ENCODE results near the gene SCYL1. TPM values are rescaled to one million over a fixed set of nuclear protein-coding genes. Genes with fewer than 3 reads are reported as not detected.
A peak's percentile ranks its signal among the peaks of the same experiment; 100 is the strongest.

Gene SCYL1
- total and polyA plus RNA-seq, 2 of the 4 experiments (the other 2 are of a cell fraction): 96.4 to 150 TPM

DNA sequence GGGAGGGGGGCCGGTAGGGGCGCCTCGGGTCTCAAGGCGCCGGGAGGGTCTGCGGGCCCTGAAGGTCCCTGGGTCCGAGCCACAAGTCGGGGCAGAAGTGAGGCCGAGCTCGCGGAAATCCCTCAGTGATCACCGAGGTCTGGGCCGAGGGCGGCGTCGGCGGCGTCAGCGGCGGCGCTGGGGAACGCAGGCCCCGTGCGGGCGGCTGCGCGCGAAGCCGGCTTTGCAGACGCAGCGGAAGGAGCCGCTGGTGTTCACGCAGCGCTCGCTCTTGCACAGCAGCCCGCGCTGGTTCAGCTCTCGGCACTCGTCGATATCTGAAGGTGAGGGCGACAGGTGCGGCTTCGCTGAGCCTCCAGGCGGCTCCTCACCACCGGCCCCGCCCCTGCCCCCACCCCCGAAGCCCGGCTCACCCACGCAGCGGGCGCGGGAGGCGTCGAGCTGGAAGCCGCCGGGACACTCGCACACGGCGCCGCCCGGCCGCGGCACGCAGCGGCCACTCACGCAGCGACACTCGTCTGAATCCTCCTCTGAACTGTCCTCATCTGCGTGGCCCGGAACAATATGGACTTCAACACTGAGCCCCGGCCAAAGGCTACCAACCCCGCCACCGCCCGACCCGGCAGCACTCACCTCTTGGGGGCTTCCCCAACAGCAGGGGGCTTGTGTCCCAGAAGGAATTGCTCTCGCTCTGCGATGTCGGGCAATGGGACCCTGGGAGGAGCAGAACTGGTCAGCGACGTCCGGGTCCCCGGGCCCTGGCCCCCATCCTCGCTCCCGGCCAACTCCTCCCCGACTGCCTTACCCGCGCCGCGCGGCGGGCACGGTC lies 14.2 kb downstream of the SCYL1 start:
- H2BK120ac ChIP-seq (ENCODE audit: low read depth, low read length): no peak overlapping the region
- H3K27ac ChIP-seq (ENCODE audit: insufficient read depth, low read length): no peak overlapping the region
- no peaks in the 10 kb centered on the region for H3K9me3 ChIP-seq (ENCODE audit: control insufficient read depth, insufficient read depth, low read length)
- no peak overlapping the region for H2AFZ ChIP-seq (replicated peaks; ENCODE audit: low read length, poor library complexity)
- intact Hi-C loops (cut with micrococcal nuclease) (no loop called here), in situ Hi-C loops (cut with MboI; ENCODE audit: low sequenced_read_pairs) (no loop called here), dilution Hi-C loops (cut with HindIII; ENCODE audit: low sequenced_read_pairs, unreplicated experiment) (no loop called here)
- peaks cover 5% of the 10 kb centered on the region; the same call in 1 of the 2 replicates for H3K4me1 ChIP-seq (ENCODE audit: control insufficient read depth, insufficient read depth, low read length)
- no peak overlapping the region for H3K4me2 ChIP-seq (ENCODE audit: low read depth, low read length)
- H4K5ac ChIP-seq (ENCODE audit: low read depth, low read length): no peak overlapping the region
- peaks cover 50% of the 10 kb centered on the region for H3K36me3 ChIP-seq (ENCODE audit: control insufficient read depth, insufficient read depth, low read length)
- H3K9me1 ChIP-seq (ENCODE audit: insufficient read depth, low read length): no peaks in the 10 kb centered on the region; the same call in 1 of the 2 replicates
- H3K4me3 ChIP-seq (ENCODE audit: insufficient read depth, low read depth, low read length): no peak overlapping the region
- no peak overlapping the region for H2BK15ac ChIP-seq (ENCODE audit: low read depth, low read length)
- H3K18ac ChIP-seq (ENCODE audit: low read depth, low read length): no peak overlapping the region
- peaks cover 0 to 14% of the 10 kb centered on the region in 2 experiments; a peak in 3 of 4 replicates for H3K79me1 ChIP-seq (ENCODE audit: low read depth in 1 of 2, low read length in 2 of 2)
- no peak overlapping the region for H3K23ac ChIP-seq (ENCODE audit: low read depth, low read length)
- H4K8ac ChIP-seq (ENCODE audit: low read depth in 2 of 2, low read length in 2 of 2): no peak overlapping the region
- peak overlapping the region; percentile 94 for H2AK9ac ChIP-seq (replicated peaks; ENCODE audit: low read depth, low read length, poor library complexity)
- H3K27me3 ChIP-seq (ENCODE audit: control insufficient read depth, insufficient read depth, low read length): no peaks in the 10 kb centered on the region
- H3K9ac ChIP-seq (ENCODE audit: low read depth, low read length): no peak overlapping the region
- DNase-seq (no peak), ATAC-seq (ENCODE audit: low read depth) (no peak)
- H2BK5ac ChIP-seq (ENCODE audit: low read depth, low read length, poor library complexity, severe bottlenecking): no peak overlapping the region
- no peak overlapping the region for H2BK20ac ChIP-seq (ENCODE audit: low read depth, low read length)
- ChIA-PET CTCF (interaction anchor here (2.3 to 2.8 kb wide), 3 partner anchors 31 to 55 kb away, joined by 9 to 15 read pairs (median 9); partner anchors contain the start of genes FAM89B and ZNRD2), POLR2A (ENCODE audit: unreplicated experiment) (no interaction called here)
- no peak overlapping the region for H3K56ac ChIP-seq (ENCODE audit: extremely low read depth, insufficient read depth, low read length)
- no peak for TF ChIP-seq SMC3 (IDR thresholded peaks at IDR 0.05; ENCODE audit: low read depth, low read length)
- 0 out of 2 replicates have a peak, but pooled peaks have one; percentile 16 for TF ChIP-seq POLR2A (IDR thresholded peaks at IDR 0.05; ENCODE audit: low read depth, low read length)
- no peak overlapping the region for H4K91ac ChIP-seq (ENCODE audit: insufficient read depth, low read depth, low read length)
- no peak overlapping the region for H3K14ac ChIP-seq (replicated peaks; ENCODE audit: low read depth, low read length)
- no peak overlapping the region for H2AK5ac ChIP-seq (ENCODE audit: low read depth, low read length)
- H4K20me1 ChIP-seq (ENCODE audit: insufficient read depth, low read length): peaks cover 20% of the 10 kb centered on the region
- WGBS, 2 experiments (ENCODE audit: extremely low coverage in 2 of 2, insufficient read length in 1 of 2): 75% methylated on average over 61 of the region's 92 CpGs; no CpG with 5 or more reads in 1 of the 2 experiments
- BruUV-seq (replicated peaks): TSS peak; percentile 84
- H3K4ac ChIP-seq (ENCODE audit: low read depth, low read length): no peak overlapping the region

Data from IMR-90 (cell line).